Activated CD4-positive, alpha-beta memory T cell treated with anti-CD3 and anti-CD28 coated beads for 36 hours (primary cell): Measurements from ENCODE around the gene SETD9. TPM values are rescaled to one million over a fixed set of nuclear protein-coding genes. Genes with fewer than 3 reads are reported as not detected.

Experiments
- CTCF ChIA-PET: fragments of 350-600 bp; sonication (Branson Sonifier 250); formaldehyde crosslinking; loops from one replicate; lab custom pipeline; 2021; ENCODE audit warnings: antibody characterized with exemption, inconsistent platforms; lab: Charles Lee
- POLR2A ChIA-PET: fragments of 350-600 bp; sonication (Branson Sonifier 250); formaldehyde crosslinking; loops from one replicate; lab custom pipeline; 2021; ENCODE audit warnings: antibody characterized with exemption; lab: Charles Lee
- DNase-seq: peaks from one replicate; pipeline ENCODE4 v3.0.0-alpha.2; 2020
- H3K27ac Mint-ChIP-seq: one replicate; pipeline ENCODE4 v1.8.0; 2021; ENCODE audit warnings: mixed read lengths
- H3K27me3 Mint-ChIP-seq: one replicate; pipeline ENCODE4 v1.8.0; 2021; ENCODE audit warnings: mixed read lengths
- H3K36me3 Mint-ChIP-seq: one replicate; pipeline ENCODE4 v1.8.0; 2021; ENCODE audit warnings: mixed read lengths
- H3K4me1 Mint-ChIP-seq: one replicate; pipeline ENCODE4 v1.8.0; 2021; ENCODE audit warnings: low read depth, mixed read lengths
- H3K4me3 Mint-ChIP-seq: one replicate; pipeline ENCODE4 v1.8.0; 2021; ENCODE audit warnings: mild to moderate bottlenecking, mixed read lengths
- H3K9me3 Mint-ChIP-seq: one replicate; pipeline ENCODE4 v1.8.0; 2021; ENCODE audit warnings: mixed read lengths
- intact Hi-C: fragments of 100-400 bp; cut with micrococcal nuclease; formaldehyde crosslinking; loops from one replicate; pipeline ENCODE4 v1.15.1; 2023
- total RNA-seq, 2 experiments: library from RNA; stranded (reverse); gene quantifications; one replicate each; pipeline ENCODE4 v1.2.3, GENCODE V29; 2021

Gene SETD9, protein sequence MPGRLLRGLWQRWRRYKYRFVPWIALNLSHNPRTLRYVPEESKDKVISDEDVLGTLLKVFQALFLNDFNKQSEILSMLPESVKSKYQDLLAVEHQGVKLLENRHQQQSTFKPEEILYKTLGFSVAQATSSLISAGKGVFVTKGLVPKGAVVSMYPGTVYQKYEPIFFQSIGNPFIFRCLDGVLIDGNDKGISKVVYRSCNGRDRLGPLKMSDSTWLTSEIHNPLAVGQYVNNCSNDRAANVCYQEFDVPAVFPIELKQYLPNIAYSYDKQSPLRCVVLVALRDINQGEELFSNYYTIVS
- total RNA-seq, result 1 to 10 TPM; 5.1 to 7.4 TPM

DNA sequence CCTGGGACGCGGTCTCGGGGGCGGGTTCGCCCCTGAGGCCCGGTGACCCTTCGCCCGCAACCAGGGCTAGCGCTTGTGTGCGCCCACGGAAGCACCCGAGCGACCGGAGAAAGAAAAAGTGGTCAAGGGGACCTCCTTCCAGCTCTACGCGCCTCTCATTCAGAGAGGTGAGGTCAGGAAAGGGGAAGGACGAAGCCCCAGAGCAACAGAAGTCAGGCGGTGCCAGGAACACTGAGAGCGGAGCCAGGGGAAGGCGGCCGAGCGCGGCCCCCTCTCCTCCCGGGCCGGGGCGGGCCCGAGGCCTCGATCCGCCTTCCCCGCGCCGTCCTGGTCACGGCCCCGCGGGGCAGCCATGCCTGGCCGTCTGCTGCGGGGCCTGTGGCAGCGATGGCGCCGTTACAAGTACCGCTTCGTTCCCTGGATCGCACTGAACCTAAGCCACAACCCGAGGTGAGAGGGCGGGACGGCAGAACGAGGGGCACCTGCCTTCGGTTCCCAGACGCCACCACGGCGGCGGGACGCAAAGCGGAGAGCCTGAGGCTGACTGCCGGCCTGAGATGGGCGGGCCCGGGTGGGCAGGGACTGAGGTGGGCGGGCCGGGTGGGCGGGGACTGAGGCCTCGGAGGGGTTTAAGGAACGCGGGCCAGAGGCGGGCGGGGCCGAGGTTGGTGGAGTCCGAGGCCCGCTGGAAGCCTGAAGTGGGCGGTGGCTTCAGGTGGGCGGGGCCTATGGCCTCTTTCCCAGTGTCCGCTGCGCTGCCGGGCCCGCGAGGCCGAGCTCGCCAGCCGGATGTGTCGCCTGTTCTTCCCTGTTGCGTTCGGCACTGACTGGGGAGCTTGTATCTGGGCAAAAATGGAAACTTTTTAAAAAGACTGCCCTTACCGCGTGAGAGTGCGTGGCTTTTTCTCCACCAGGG, at the start of gene SETD9:
SETD9 (plus strand) TSS at position 303 of the 916 bp plus-strand sequence; CDS start at position 353, 50 bp downstream.
- H3K27ac Mint-ChIP-seq, result peak within 1 kb of the TSS; percentile 94
- peaks cover 20% of the 10 kb centered on the region for H3K4me1 Mint-ChIP-seq
- peaks cover 4% of the 10 kb centered on the region for H3K9me3 Mint-ChIP-seq
- CTCF ChIA-PET, result interaction anchor here (1.3 to 3.4 kb wide), 3 partner anchors 8 to 228 kb away, joined by 4 to 24 read pairs (median 8); no protein-coding TSS in a partner anchor
- peak within 1 kb of the TSS; percentile 77 for H3K4me3 Mint-ChIP-seq
- H3K27me3 Mint-ChIP-seq, result no peaks in the 10 kb centered on the region
- intact Hi-C loops, result loop anchor here (1.0 to 5.0 kb wide), 7 partner anchors 8 to 1553 kb away; partner anchors contain the start of genes MAP3K1, MIER3 and PLK2
- POLR2A ChIA-PET, result interaction anchor here (0.9 to 2.2 kb wide), 9 partner anchors 9 to 310 kb away, joined by 3 to 13 read pairs (median 4); partner anchors contain the start of gene GPBP1
- DNase-seq, result peak; percentile 97
- peaks cover 2% of the 10 kb centered on the region for H3K36me3 Mint-ChIP-seq

DNA sequence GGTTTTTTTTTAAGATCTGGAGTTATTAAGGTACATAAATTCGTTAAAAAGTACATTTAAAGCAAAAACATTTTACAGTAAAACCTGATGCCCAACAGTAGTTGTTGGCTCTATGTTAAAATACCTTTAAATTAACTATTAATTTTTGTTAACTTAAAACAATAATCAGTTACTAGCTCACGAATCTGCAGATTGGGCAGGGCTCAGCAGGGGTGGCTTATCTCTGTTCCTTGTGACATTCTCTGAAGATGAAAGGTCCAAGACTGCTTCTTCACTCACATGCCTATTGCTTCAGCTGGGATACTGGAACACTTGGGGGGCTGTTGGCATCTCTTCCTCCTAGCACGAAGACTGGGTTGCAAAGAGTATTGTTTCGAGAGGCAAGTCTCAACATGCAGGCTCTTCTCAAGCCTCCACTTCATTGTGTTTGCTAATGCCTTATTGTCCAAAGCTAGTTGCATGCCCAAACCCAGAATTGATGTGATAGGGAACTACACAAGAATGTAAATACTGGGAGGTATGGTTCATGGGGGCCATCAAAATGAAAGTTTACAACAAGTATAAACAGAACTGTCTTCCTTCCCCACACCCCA, 47.4 kb upstream of the SETD9 start:
- intact Hi-C loops, result no loop called here
- no peaks in the 10 kb centered on the region for H3K27me3 Mint-ChIP-seq
- no peak overlapping the region for H3K27ac Mint-ChIP-seq
- H3K9me3 Mint-ChIP-seq, result no peaks in the 10 kb centered on the region
- POLR2A ChIA-PET, result no interaction called here
- CTCF ChIA-PET, result interaction anchor here (0.8 to 0.9 kb wide), 2 partner anchors 35 to 591 kb away, joined by 3 to 4 read pairs; no protein-coding TSS in a partner anchor
- H3K36me3 Mint-ChIP-seq, result peaks cover 28% of the 10 kb centered on the region
- no peak overlapping the region for H3K4me3 Mint-ChIP-seq
- H3K4me1 Mint-ChIP-seq, result peaks cover 14% of the 10 kb centered on the region
- no peak for DNase-seq

DNA sequence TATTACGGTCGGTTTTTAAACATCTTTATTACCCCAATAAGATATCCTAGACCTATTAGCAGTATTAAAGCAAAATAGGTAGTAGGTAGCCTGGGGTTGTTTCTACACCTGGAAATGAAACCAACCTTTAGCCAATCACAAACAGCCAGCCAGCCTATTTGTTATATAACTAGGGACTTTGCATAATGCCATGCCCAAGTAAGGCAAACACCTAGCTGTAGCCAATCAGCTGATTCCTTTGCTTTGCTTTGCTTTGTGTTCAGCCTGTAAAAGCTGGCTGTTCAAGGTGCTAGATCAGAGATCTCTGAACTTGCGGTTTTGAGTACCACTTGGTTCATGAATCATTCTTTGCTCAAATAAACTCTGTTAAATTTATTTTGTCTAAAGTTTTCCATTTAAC, 46.5 kb upstream of the SETD9 start:
- ChIA-PET POLR2A (no interaction called here), CTCF (interaction anchor here (1.0 kb wide), 1 partner anchor 24 kb away, joined by 3 read pairs; no protein-coding TSS in a partner anchor)
- intact Hi-C loops, result no loop called here
- Mint-ChIP-seq H3K4me3 (no peak overlapping the region), H3K36me3 (peaks cover 28% of the 10 kb centered on the region), H3K4me1 (peaks cover 14% of the 10 kb centered on the region), H3K27ac (no peak overlapping the region), H3K27me3 (no peaks in the 10 kb centered on the region), H3K9me3 (no peaks in the 10 kb centered on the region)
- DNase-seq, result no peak

DNA sequence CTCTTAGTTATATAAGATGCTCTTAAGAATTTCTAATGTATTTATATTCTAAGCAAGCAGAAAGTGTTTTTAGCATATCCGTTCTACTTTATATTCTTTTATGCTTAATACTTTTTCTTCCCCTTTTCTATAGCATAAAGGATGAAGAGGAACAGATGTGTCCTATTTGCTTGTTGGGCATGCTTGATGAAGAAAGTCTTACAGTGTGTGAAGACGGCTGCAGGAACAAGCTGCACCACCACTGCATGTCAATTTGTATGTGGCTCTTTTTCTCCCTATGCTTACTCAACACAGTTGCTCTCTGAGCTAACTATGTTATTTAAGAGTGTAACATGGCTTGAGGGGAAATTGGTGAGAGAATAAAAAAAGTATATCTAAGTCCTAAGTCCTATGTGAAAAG, 37.6 kb upstream of the SETD9 start:
- no peak overlapping the region for H3K4me3 Mint-ChIP-seq
- peak overlapping the region; percentile 0 for H3K27ac Mint-ChIP-seq
- intact Hi-C loops, result no loop called here
- POLR2A ChIA-PET, result no interaction called here
- H3K27me3 Mint-ChIP-seq, result no peaks in the 10 kb centered on the region
- DNase-seq, result no peak
- H3K36me3 Mint-ChIP-seq, result peaks cover 28% of the 10 kb centered on the region
- H3K9me3 Mint-ChIP-seq, result no peaks in the 10 kb centered on the region
- H3K4me1 Mint-ChIP-seq, result peaks cover 33% of the 10 kb centered on the region
- CTCF ChIA-PET, result interaction anchor here (1.4 kb wide), 1 partner anchor 34 kb away, joined by 4 read pairs; no protein-coding TSS in a partner anchor

GRCh38 chr5:56873056-56873455, 36.3 kb upstream of the SETD9 start:
- H3K27ac Mint-ChIP-seq, result peak overlapping the region; percentile 35
- H3K4me3 Mint-ChIP-seq, result no peak overlapping the region
- peaks cover 36% of the 10 kb centered on the region for H3K4me1 Mint-ChIP-seq
- H3K27me3 Mint-ChIP-seq, result no peaks in the 10 kb centered on the region
- H3K36me3 Mint-ChIP-seq, result peaks cover 31% of the 10 kb centered on the region
- H3K9me3 Mint-ChIP-seq, result no peaks in the 10 kb centered on the region
- DNase-seq, result no peak
- ChIA-PET POLR2A (no interaction called here), CTCF (interaction anchor here (1.3 to 1.5 kb wide), 3 partner anchors 34 to 609 kb away, joined by 4 to 5 read pairs (median 4); no protein-coding TSS in a partner anchor)
- intact Hi-C loops, result no loop called here

DNA sequence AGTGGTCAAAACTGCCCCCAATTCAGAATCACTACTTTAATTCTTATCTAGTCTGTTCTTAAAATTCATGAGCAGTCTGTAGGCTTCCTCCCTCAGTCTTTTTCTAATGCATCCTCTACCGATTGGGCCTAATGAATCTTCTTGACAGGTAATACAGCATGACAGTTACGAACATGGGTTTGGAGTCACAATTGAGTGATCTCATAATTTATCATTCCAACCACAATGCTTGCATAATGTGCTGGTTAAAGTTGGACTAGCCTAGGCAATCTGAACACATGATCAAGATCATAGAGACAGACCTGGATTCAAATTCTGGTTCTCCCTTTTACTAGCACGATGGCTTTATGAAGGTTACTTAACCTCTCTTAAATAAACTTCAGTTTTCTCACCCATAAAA, 33.1 kb upstream of the SETD9 start:
- ChIA-PET POLR2A (no interaction called here), CTCF (no interaction called here)
- no peaks in the 10 kb centered on the region for H3K9me3 Mint-ChIP-seq
- no peak for DNase-seq
- no peaks in the 10 kb centered on the region for H3K27me3 Mint-ChIP-seq
- H3K36me3 Mint-ChIP-seq, result peaks cover 33% of the 10 kb centered on the region
- intact Hi-C loops, result no loop called here
- H3K4me3 Mint-ChIP-seq, result no peak overlapping the region
- H3K27ac Mint-ChIP-seq, result no peak overlapping the region
- peaks cover 27% of the 10 kb centered on the region for H3K4me1 Mint-ChIP-seq

DNA sequence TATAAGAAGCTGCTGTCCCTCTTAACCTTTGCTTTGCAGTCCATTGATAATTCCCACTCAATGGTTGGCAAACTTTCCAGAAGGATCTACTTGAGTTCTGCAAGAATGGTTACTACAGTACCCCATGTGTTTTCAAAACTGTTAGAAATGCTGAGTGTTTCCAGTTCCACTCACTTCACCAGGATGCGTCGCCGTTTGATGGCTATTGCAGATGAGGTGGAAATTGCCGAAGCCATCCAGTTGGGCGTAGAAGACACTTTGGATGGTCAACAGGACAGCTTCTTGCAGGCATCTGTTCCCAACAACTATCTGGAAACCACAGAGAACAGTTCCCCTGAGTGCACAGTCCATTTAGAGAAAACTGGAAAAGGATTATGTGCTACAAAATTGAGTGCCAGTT, 27.8 kb upstream of the SETD9 start:
- DNase-seq, result no peak
- Mint-ChIP-seq H3K27ac (no peak overlapping the region), H3K27me3 (no peaks in the 10 kb centered on the region), H3K9me3 (no peaks in the 10 kb centered on the region), H3K36me3 (peaks cover 38% of the 10 kb centered on the region), H3K4me3 (no peak overlapping the region), H3K4me1 (peaks cover 10% of the 10 kb centered on the region)
- ChIA-PET CTCF (interaction anchor here (0.8 to 1.0 kb wide), 2 partner anchors 19 to 257 kb away, joined by 3 to 4 read pairs; no protein-coding TSS in a partner anchor), POLR2A (no interaction called here)
- intact Hi-C loops, result no loop called here

DNA sequence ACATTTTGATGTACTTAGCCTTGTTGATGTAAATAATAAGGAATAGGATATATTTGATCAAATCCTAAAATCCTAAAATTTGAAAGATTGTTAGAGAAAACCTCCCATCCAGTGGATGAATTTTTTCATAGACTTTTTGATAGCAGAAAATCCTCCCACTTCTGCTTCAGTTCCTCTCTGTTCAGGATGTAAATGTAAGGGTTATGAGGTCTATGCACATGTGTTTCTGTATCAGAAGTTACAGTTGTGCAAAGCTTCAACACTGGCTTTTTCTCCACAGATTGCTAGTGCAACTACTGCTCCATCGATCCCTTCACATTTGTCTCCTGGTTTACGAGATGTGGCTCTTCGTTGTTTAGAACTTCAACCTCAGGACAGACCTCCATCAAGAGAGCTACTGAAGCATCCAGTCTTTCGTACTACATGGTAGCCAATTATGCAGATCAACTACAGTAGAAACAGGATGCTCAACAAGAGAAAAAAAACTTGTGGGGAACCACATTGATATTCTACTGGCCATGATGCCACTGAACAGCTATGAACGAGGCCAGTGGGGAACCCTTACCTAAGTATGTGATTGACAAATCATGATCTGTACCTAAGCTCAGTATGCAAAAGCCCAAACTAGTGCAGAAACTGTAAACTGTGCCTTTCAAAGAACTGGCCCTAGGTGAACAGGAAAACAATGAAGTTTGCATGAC, 16.0 kb upstream of the SETD9 start:
- CTCF ChIA-PET, result interaction anchor here (1.7 kb wide), 1 partner anchor 8 kb away, joined by 3 read pairs; no protein-coding TSS in a partner anchor
- DNase-seq, result no peak
- Mint-ChIP-seq H3K27ac (peak overlapping the region; percentile 19), H3K36me3 (peaks cover 41% of the 10 kb centered on the region), H3K4me1 (peaks cover 7% of the 10 kb centered on the region), H3K9me3 (no peaks in the 10 kb centered on the region), H3K27me3 (no peaks in the 10 kb centered on the region), H3K4me3 (no peak overlapping the region)
- intact Hi-C loops, result no loop called here
- POLR2A ChIA-PET, result interaction anchor here (0.9 kb wide), 1 partner anchor 36 kb away, joined by 3 read pairs; no protein-coding TSS in a partner anchor

GRCh38 chr5:56896763-56897162, 12.6 kb upstream of the SETD9 start:
- no peaks in the 10 kb centered on the region for H3K9me3 Mint-ChIP-seq
- intact Hi-C loops, result no loop called here
- H3K4me1 Mint-ChIP-seq, result peaks cover 7% of the 10 kb centered on the region
- no peak overlapping the region for H3K4me3 Mint-ChIP-seq
- ChIA-PET CTCF (interaction anchor here (1.1 to 7.8 kb wide), 2 partner anchors 241 to 626 kb away, joined by 3 to 78 read pairs; no protein-coding TSS in a partner anchor), POLR2A (interaction anchor here (0.6 kb wide), 2 partner anchors 14 to 46 kb away, joined by 3 read pairs; no protein-coding TSS in a partner anchor)
- H3K27me3 Mint-ChIP-seq, result no peaks in the 10 kb centered on the region
- H3K27ac Mint-ChIP-seq, result no peak overlapping the region
- DNase-seq, result no peak
- H3K36me3 Mint-ChIP-seq, result peaks cover 19% of the 10 kb centered on the region

DNA sequence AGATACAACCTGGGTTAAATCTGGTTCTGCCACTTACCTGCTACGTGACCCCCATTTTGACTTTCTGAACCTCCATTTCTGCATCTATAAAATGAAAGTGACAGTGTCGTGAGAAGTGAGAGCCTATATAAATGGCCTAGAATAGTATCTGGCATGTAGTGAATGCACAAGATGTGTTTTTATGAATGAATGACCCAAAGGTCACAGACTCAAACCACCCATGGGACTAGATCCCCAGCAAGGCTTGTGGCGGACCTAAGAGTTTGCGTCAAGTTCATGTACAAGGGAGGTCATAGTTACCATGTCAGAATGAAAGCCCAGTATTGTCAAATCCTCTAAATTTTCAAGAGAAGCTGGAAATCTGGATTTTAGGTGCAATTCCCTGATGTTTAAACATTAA, 11.2 kb upstream of the SETD9 start:
- intact Hi-C loops, result no loop called here
- ChIA-PET POLR2A (no interaction called here), CTCF (interaction anchor here (0.7 to 7.8 kb wide), 3 partner anchors 194 to 1563 kb away, joined by 3 to 78 read pairs (median 3); no protein-coding TSS in a partner anchor)
- H3K9me3 Mint-ChIP-seq, result no peaks in the 10 kb centered on the region
- no peak overlapping the region for H3K27ac Mint-ChIP-seq
- peaks cover 7% of the 10 kb centered on the region for H3K4me1 Mint-ChIP-seq
- no peak overlapping the region for H3K4me3 Mint-ChIP-seq
- H3K36me3 Mint-ChIP-seq, result peaks cover 11% of the 10 kb centered on the region
- DNase-seq, result no peak
- H3K27me3 Mint-ChIP-seq, result no peaks in the 10 kb centered on the region

DNA sequence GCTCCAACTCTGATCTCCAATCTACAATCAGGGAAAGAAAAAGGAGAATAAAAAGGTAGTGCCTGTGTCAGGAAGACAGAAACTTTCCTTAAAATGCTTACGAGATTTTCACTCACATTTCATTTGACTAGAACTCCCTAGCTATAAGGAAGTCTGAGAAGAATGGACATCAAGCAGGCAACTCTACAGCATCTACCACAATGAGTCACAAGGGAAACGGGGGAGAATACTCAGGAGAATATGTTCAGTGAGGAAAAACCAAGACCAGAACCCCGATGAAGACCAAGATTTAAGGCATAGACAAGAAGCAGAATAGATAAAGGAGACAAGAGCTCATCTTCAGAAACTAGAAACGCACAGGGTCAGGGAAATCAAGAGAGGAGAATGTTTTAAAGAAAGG, 9.0 kb upstream of the SETD9 start:
- no peak overlapping the region for H3K4me3 Mint-ChIP-seq
- CTCF ChIA-PET, result interaction anchor here (0.8 to 7.8 kb wide), 21 partner anchors 10 to 629 kb away, joined by 3 to 78 read pairs (median 4); no protein-coding TSS in a partner anchor
- intact Hi-C loops, result loop anchor here (1.0 to 2.0 kb wide), 4 partner anchors 238 to 630 kb away; no protein-coding TSS in a partner anchor
- H3K36me3 Mint-ChIP-seq, result no peaks in the 10 kb centered on the region
- H3K4me1 Mint-ChIP-seq, result peaks cover 5% of the 10 kb centered on the region
- no peak overlapping the region for H3K27ac Mint-ChIP-seq
- H3K9me3 Mint-ChIP-seq, result peaks cover 5% of the 10 kb centered on the region
- no peak for DNase-seq
- H3K27me3 Mint-ChIP-seq, result no peaks in the 10 kb centered on the region
- POLR2A ChIA-PET, result no interaction called here
